Loucy (cell line): ENCODE measurements around the gene FGGY.

Source experiments
- H2AFZ ChIP-seq: fragments of 200-600 bp; sonication (generic); 2 replicates; pipeline ENCODE4 v1.6.0; 2016; ENCODE audit warnings: antibody characterized with exemption, mild to moderate bottlenecking, low read length, moderate library complexity
- H3F3A ChIP-seq: fragments of 200-600 bp; 2 replicates; pipeline ENCODE4 v1.6.0; 2016; ENCODE audit warnings: antibody characterized with exemption, low read depth, mild to moderate bottlenecking
- H3K27me3 ChIP-seq: fragments of 200-600 bp; sonication (generic); 2 replicates; pipeline ENCODE4 v1.6.1; 2014; ENCODE audit warnings: low read length, mild to moderate bottlenecking; ENCODE audit not compliant: insufficient read depth, poor library complexity, severe bottlenecking
- H3K36me3 ChIP-seq: fragments of 200-600 bp; sonication (generic); 2 replicates; pipeline ENCODE4 v1.6.1; 2016; ENCODE audit warnings: low read length; ENCODE audit not compliant: insufficient read depth
- H3K4me1 ChIP-seq: fragments of 200-600 bp; sonication (generic); 2 replicates; pipeline ENCODE4 v1.5.1; 2014; ENCODE audit warnings: low read length, mild to moderate bottlenecking; ENCODE audit not compliant: insufficient read depth, poor library complexity, severe bottlenecking
- H3K4me2 ChIP-seq: fragments of 200-600 bp; sonication (generic); 2 replicates; pipeline ENCODE4 v1.6.0; 2014; ENCODE audit warnings: antibody characterized with exemption, low read length, low read depth, mild to moderate bottlenecking; ENCODE audit not compliant: poor library complexity, severe bottlenecking
- H3K4me3 ChIP-seq: fragments of 200-600 bp; sonication (generic); 2 replicates; pipeline ENCODE4 v1.5.1; 2014; ENCODE audit warnings: low read length, mild to moderate bottlenecking, mixed read lengths; ENCODE audit not compliant: poor library complexity, severe bottlenecking
- H3K79me2 ChIP-seq: fragments of 200-600 bp; sonication (generic); 2 replicates; pipeline ENCODE4 v1.6.1; 2014; ENCODE audit warnings: low read length; ENCODE audit not compliant: insufficient read depth
- H3K9ac ChIP-seq: fragments of 200-600 bp; sonication (generic); 2 replicates; pipeline ENCODE4 v1.6.0; 2014; ENCODE audit warnings: mild to moderate bottlenecking, low read depth, low read length, moderate library complexity; ENCODE audit not compliant: poor library complexity, severe bottlenecking
- H3K9me2 ChIP-seq: fragments of 200-600 bp; sonication (generic); replicated peaks from 2 replicates; pipeline ENCODE4 v1.6.1; 2016; ENCODE audit warnings: low read depth, low read length, mixed read lengths
- H3K9me3 ChIP-seq: fragments of 200-600 bp; sonication (generic); 2 replicates; pipeline ENCODE4 v1.6.1; 2014; ENCODE audit warnings: mild to moderate bottlenecking, antibody characterized with exemption, low read length, low read depth; ENCODE audit not compliant: insufficient read depth
- H4K20me1 ChIP-seq: fragments of 200-600 bp; sonication (generic); 2 replicates; pipeline ENCODE4 v1.6.0; 2014; ENCODE audit warnings: antibody characterized with exemption, low read length, mild to moderate bottlenecking; ENCODE audit not compliant: insufficient read depth, poor library complexity, severe bottlenecking
- EZH2phosphoT487 ChIP-seq: fragments of 200-600 bp; IDR thresholded peaks from 2 replicates; pipeline ENCODE4 v1.6.1; 2018; ENCODE audit warnings: antibody characterized with exemption, mild to moderate bottlenecking, moderate library complexity, borderline replicate concordance
- TF ChIP-seq, protein P1 (sequence below): fragments of 200-600 bp; sonication (generic); conservative IDR thresholded peaks from 2 replicates; pipeline ENCODE4 v1.5.1; 2014; ENCODE audit warnings: mild to moderate bottlenecking, antibody characterized with exemption, low read length

Gene FGGY

DNA sequence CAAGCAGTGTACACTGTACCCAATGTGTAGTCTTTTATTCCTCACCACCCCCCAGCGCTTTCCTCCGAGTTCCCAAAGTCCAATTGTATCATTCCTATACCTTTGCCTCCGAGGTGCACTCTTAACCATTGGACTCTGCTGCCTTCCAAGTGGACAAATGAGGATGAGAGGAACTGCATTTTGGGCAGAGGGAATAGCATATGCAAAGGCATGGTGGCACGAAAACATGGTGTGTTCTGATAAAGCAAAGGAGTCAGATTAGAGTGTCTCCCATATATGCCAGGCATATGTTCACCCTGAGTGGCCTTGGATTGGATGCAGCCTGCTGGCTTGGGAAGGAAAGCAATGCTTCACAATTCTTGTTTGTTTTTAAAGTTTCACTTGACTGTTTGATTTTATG, 25.5 kb downstream of the FGGY start:
- H3K36me3 ChIP-seq = no peaks in the 10 kb centered on the region; the same call in 1 of the 2 replicates
- no peaks in the 10 kb centered on the region for H4K20me1 ChIP-seq
- no peak overlapping the region for H2AFZ ChIP-seq
- no peaks in the 10 kb centered on the region for H3K9me2 ChIP-seq
- TF ChIP-seq, protein P1, sequence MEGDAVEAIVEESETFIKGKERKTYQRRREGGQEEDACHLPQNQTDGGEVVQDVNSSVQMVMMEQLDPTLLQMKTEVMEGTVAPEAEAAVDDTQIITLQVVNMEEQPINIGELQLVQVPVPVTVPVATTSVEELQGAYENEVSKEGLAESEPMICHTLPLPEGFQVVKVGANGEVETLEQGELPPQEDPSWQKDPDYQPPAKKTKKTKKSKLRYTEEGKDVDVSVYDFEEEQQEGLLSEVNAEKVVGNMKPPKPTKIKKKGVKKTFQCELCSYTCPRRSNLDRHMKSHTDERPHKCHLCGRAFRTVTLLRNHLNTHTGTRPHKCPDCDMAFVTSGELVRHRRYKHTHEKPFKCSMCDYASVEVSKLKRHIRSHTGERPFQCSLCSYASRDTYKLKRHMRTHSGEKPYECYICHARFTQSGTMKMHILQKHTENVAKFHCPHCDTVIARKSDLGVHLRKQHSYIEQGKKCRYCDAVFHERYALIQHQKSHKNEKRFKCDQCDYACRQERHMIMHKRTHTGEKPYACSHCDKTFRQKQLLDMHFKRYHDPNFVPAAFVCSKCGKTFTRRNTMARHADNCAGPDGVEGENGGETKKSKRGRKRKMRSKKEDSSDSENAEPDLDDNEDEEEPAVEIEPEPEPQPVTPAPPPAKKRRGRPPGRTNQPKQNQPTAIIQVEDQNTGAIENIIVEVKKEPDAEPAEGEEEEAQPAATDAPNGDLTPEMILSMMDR = no peak
- TF ChIP-seq EZH2phosphoT487 = no peak
- no peaks in the 10 kb centered on the region for H3F3A ChIP-seq
- H3K27me3 ChIP-seq = no peaks in the 10 kb centered on the region
- H3K4me2 ChIP-seq = no peak overlapping the region
- H3K4me1 ChIP-seq = peaks cover 18% of the 10 kb centered on the region
- H3K9ac ChIP-seq = no peak overlapping the region
- H3K79me2 ChIP-seq = no peaks in the 10 kb centered on the region
- no peak overlapping the region for H3K4me3 ChIP-seq
- H3K9me3 ChIP-seq = no peaks in the 10 kb centered on the region

DNA sequence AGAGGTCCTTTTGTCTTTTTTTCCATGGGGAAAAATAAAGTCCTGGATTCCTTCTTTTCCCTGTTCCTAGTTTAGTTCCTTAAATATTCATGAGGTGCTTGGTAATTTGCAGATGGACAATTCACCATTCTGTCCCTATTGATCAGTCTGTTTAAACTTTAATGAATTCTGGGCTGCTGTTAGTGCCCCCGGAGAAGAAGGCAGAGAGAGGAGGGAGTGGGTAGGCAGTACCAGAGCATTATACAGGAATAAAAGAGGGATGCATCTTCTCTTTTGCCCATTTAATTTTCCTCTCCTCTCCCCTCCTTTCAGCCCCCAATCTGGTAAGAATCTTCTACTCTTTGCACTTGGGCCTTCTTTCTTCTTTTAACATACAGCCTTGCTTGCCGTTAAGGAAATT, 25.9 kb downstream of the FGGY start:
- Histone ChIP-seq H3K36me3 (no peaks in the 10 kb centered on the region; the same call in 1 of the 2 replicates), H2AFZ (no peak overlapping the region), H3K9me3 (no peaks in the 10 kb centered on the region), H3K4me1 (peaks cover 17% of the 10 kb centered on the region), H3K27me3 (no peaks in the 10 kb centered on the region), H3K9me2 (no peaks in the 10 kb centered on the region), H3K79me2 (no peaks in the 10 kb centered on the region), H3F3A (no peaks in the 10 kb centered on the region), H3K4me3 (no peak overlapping the region), H3K4me2 (no peak overlapping the region), H4K20me1 (no peaks in the 10 kb centered on the region), H3K9ac (no peak overlapping the region)
- no peak for TF ChIP-seq EZH2phosphoT487
- TF ChIP-seq, protein P1 = no peak

DNA sequence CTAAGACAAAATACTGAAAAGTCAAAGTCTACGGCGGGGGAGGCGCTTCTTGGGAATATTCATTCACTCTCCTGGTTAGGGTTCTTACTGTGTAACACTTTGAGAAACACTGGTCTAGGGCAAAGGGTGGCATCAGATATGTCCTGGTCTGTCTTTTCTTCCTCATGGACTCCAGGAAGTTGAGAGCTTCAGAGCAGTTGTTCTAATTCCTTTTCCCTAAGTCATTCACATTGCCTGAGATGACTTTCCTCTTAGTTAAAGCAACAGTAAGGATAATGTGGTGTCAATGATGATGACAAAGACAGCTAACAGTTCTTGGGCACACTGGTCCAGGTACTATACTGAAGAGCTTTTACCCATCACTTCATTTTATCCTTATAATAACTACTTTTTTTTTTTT, 27.0 kb downstream of the FGGY start:
- Histone ChIP-seq H3K36me3 (no peaks in the 10 kb centered on the region; the same call in 1 of the 2 replicates), H3K9me2 (no peaks in the 10 kb centered on the region), H3K27me3 (no peaks in the 10 kb centered on the region), H3K4me2 (no peak overlapping the region), H3K4me1 (peaks cover 6% of the 10 kb centered on the region), H3K9ac (no peak overlapping the region), H3K9me3 (no peaks in the 10 kb centered on the region), H3K79me2 (no peaks in the 10 kb centered on the region), H3F3A (no peaks in the 10 kb centered on the region), H4K20me1 (no peaks in the 10 kb centered on the region), H3K4me3 (no peak overlapping the region), H2AFZ (no peak overlapping the region)
- no peak for TF ChIP-seq EZH2phosphoT487
- TF ChIP-seq, protein P1 = no peak
